ENCODE results near the gene SLC25A28.
"Not testable (repeated sequence)": the region's sequence is repeated elsewhere in the genome, so short reads cannot be mapped to it uniquely, and the experiment has no call there.

The SLC25A28 gene

GRCh38 chr10:99628923-99629624, 8.8 kb upstream of the SLC25A28 start:
- no peak for DNase-seq

- not testable (repeated sequence) for DNase-seq
Measured at GRCh38 chr10:99625124-99625523, 4.9 kb upstream of the SLC25A28 start.

- DNase-seq: no peak
Measured at GRCh38 chr10:99623919-99624318, 3.7 kb upstream of the SLC25A28 start.

DNA sequence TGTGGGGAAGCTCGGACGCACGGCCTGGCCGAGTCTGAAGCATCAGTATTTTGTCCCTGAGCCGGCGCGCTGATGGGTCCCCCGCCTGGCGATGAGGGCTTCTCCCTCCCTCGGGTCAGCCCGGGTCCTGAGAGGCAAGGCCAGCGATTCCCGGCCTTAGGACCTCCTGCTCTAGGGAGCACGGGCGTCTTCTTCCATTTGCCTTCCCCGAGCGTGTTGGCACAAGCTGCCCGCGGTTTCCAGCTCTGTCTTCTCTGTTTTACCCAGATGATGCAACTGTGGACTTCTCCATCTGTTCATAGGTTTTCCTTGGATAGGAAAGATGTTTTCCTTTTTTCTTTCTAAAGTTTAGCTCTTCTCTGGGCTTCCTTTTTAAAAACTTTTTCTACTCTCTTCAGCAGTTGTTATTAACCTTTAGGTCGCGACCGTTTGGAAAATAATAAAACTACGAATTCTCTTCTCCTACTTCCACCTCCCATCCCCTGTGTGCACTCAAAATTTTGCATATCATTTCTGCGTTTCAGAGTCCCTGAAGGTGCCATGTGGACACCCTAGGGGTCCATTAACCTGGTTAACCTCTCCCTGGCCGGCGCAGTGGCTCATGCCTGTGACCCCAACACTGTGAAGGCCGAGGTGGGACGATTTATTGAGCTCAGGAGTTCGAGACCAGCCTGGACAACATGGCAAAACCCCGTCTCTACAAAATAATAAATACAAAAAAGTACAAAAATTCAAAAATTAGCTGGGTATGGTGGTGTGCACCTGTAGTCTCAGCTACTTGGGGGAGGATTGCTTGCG, 1.4 kb upstream of the SLC25A28 start:
- DNase-seq: no peak

GRCh38 chr10:99620711-99621453, 643 bp upstream of the SLC25A28 start:
- DNase-seq: peak; percentile 100

- DNase-seq: peak; percentile 43
Measured at GRCh38 chr10:99619090-99619800, 994 bp downstream of the SLC25A28 start.

- no peak for DNase-seq
Measured at GRCh38 chr10:99617696-99618095, 2.5 kb downstream of the SLC25A28 start.

DNA sequence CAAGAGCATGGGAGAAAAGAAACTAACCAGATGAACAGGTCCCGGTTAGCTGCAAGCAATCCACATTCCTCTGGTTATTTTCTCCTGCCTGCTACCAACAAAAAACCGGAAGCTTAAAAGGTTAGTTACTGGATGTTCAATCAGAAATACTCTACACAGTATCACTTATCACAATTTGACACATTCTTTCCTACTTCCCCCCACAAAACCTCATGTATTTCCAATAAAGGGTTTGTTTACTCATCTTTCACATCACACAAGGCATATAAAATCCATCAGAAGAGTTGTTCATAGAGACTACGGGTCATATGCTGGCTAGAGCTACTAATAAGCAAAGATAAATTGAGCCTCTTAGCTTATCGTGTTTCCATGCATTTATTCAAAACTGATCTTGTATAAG, 4.8 kb downstream of the SLC25A28 start:
- DNase-seq: peak; percentile 64

- peak; percentile 76 for DNase-seq
Measured at GRCh38 chr10:99612167-99612831, 7.9 kb downstream of the SLC25A28 start.

DNA sequence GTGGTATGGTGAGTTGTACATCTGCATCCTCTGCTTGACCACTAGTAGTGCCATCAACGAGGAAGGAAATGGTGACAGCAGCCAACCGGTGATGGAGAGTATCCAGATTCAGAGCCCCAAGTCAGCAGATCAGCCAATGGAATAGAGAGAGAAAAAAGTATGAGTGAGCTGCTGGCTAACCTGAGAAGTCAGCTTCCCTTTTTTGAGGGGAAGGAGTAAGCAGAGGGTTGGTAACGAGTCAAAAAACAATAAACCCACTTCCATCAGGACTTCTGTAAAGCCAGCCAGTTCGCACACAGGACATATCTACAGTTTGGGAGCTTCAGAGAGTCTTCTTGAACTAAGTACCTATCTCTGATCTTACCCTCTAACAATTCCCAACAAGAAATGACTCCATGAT, 8.9 kb downstream of the SLC25A28 start:
- no peak for DNase-seq

DNA sequence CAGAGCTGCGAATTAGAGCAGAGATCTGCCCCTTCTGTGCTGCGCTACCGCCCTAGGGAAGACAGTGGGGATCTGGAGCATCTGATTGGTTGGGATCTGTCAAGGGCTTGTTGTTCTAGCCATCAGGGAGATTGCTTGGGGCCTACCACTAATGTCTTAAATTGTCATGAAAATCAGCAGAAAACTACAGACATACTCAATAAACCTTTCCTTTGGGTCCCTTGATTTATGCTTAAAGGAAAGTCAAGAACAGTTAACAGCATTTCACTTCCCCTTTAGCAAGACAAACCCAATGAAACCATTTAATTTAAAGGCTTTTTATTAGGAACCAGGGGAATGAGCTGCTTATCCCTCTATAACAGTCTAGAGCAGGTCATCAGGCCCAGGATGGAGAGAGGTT, 10.0 kb downstream of the SLC25A28 start:
- peak; percentile 24 for DNase-seq

DNA sequence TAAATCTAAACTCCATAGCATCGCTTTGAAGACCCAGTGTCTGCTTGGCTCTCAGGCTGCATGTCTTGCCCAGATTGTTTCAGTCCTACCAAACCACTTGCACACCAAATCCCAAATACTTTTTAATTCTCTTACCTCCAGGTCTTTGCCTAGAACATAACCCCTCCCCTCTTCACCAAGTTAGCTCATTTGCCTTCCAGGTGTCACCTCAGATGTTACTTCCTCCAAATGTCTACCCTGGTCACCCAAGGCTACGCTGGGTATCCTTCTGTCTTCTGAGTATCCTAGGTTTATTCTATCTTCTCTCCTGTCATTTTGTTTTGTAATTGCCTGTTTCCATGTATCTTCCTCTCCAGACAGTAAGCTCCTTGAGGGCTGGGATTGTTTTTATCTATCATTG, 11.1 kb downstream of the SLC25A28 start:
- DNase-seq: no peak

- DNase-seq: peak; percentile 19
Measured at GRCh38 chr10:99605351-99605750, 14.9 kb downstream of the SLC25A28 start.

DNA sequence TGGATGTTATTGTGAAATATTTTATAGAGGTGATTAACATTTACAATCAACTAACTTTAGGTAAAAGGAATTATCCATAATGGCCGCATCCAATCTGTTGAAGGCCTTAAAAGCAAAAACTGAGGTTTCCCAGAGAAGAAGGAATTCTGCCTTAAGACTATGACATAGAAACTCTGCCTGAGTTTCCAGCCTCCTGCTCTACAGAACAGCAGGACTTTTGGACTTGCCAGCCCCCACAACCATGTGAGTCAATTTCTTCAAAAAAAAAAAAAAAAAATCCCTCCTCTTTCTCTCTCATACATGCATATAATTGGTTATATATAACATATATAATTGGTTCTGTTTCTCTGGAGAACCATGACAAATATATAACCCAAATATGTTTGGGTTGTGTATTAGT, 15.4 kb downstream of the SLC25A28 start:
- DNase-seq: no peak

GRCh38 chr10:99598781-99599509, 21.3 kb downstream of the SLC25A28 start:
- DNase-seq: no peak

DNA sequence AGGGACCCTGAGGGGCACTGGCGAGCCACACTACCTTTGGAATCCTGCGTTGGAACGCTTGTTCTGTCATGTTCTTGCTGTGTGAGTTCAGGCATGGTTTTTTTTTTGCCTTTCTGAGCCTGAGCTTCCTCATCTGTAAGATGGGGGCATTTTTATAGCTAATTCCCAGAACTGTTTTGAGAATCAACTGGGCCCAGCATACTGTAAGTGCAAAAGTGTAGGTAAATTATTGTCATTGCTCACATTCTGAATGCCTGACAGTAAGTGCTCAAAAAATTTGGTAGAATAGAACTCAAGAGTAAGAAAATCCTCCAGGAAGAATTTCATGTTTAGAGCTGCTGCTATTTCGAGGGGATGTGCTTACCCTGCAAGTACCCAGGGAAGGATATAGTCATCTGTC, 22.2 kb downstream of the SLC25A28 start:
- no peak for DNase-seq

DNA sequence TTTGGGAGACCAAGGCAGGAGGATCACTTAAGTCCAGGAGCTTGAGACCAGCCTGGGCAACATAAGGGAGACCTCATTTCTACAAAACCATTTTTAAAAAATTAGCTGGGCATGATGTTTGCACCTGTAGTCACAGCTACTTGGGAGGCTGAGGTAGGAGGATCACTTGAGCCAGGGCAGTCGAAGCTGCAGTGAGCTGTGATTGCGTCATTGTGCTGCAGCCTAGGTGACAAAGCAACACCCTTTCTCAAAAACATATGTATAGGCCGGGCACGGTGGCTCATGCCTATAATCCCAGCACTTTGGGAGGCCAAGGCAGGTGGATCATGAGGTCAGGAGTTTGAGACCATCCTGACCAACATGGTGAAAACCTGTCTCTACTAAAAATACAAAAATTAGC, 23.5 kb downstream of the SLC25A28 start:
- not testable (repeated sequence) for DNase-seq

DNA sequence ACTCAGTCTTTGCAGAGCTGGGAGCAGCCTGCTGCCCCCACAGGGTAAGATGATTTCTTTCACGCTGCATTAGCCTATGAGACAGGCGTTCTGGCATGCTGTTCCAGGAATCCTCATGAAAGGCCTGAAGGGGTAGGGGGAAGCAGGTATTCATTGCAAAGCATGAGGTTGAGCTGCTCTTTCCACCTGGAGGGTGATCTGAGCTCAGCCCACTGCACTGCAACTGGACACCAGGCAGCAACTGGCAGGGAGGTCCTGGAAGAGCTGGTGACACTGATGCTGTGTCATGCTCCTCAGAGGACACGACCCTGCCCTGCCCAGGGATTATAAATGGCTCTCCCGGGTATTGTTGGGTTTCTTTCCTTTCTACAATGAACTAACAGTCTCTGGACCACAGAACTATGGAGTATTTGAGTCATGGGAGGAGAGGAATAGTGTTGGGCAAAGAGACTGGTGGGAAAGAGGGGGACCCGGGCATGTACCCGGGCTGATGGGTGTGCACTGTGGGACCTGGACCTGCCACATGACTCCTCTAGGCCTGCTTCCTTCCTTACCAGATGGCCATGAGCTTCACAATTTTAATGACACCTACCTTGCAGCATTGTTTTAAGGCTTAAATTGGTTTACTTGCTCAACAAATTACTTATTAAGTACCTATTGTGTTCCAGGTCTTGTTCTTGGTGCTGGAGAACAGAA, 24.3 kb downstream of the SLC25A28 start:
- no peak for DNase-seq

DNA sequence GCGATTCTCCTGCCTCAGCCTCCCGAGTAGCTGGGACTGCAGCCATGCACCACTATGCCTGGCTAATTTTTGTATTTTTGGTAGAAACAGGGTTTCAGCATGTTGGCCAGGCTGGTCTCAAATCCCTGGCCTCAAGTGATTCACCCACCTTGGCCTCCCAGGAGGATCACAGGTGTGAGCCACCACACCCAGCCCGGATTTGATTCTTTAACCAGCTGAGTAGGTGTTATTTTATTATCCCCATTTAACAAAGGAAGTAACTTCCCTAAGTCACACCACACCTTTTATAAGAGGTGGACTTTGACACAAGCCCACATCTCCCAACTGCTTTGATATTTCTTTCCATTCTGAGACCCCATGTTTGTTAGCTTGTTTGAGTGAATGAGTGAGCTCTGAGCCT, 25.0 kb downstream of the SLC25A28 start:
- no peak for DNase-seq

- DNase-seq: no peak
Measured at GRCh38 chr10:99593312-99593711, 26.9 kb downstream of the SLC25A28 start.

DNA sequence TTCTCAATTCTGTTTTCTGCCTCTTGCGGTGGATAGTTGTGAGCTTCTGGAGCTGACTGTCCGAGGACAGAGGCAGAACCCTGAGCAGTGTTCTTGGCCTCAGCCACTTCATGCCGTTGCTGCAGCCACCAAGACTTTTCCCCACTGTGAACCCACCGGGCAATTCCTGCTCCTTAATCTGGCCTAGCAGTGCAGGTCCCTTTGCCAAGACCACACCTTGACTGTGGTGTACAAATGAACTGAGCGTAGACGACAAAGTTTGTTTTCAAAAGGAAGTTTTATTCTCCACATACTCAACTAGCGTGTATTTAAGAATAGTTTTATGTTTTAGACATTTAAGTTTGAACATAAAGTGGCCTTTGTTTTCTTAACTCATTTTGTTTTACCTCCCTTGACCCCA, 29.4 kb downstream of the SLC25A28 start:
- DNase-seq: no peak
